A549 (cell line): ENCODE measurements around the gene PATE1. TPM values are rescaled to one million over a fixed set of nuclear protein-coding genes. Genes with fewer than 3 reads are reported as not detected.

ENCODE experiments used
- ATAC-seq, 2 experiments: fragments of 200-7000 bp in 1 of 2; fragments of >200 bp in 1 of 2; cut with Nextera tagmentation in 1 of 2; cut with Tn5 transposase in 1 of 2; 3 replicates each; pipeline versions ENCODE4 v1.8.0 to v1.9.1; 2018 to 2020; ENCODE audit warnings: mild to moderate bottlenecking in 1 of 2, moderate library complexity in 1 of 2
- CTCF ChIA-PET: fragments of 300-600 bp; sonication (Branson Sonifier 250); formaldehyde crosslinking; extraction: SDS; loops from one replicate; lab custom pipeline; 2021; ENCODE audit warnings: antibody characterized with exemption, inconsistent platforms; lab: Yijun Ruan, JAX
- POLR2A ChIA-PET: fragments of 350-600 bp; formaldehyde crosslinking; extraction: SDS; loops from one replicate; lab custom pipeline; 2021; ENCODE audit warnings: antibody characterized with exemption, inconsistent platforms; lab: Yijun Ruan, JAX
- DNase-seq, 2 experiments: peaks; one replicate each; pipeline versions ENCODE4 v3.0.0 to v3.0.0-alpha.2; 2011 to 2016; ENCODE audit warnings: low read depth in 1 of 2, low spot score in 1 of 2
- FAIRE-seq: peaks from 2 replicates; lab custom pipeline; 2011; peaks lifted over from hg19 to GRCh38; lab: Jason Lieb, UNC
- H3K27ac ChIP-seq, 2 experiments: fragments of >200 bp; sonication (Bioruptor Twin); formaldehyde crosslinking; 3 replicates each; pipeline ENCODE4 v1.5.1; 2016 to 2017
- H3K4me1 ChIP-seq: fragments of >200 bp; sonication (Bioruptor Twin); formaldehyde crosslinking; 3 replicates; pipeline ENCODE4 v1.6.1; 2016
- H3K4me2 ChIP-seq: fragments of >200 bp; sonication (Bioruptor Twin); formaldehyde crosslinking; 3 replicates; pipeline ENCODE4 v1.6.1; 2016
- H3K4me3 ChIP-seq: fragments of >200 bp; sonication (Bioruptor Twin); formaldehyde crosslinking; 3 replicates; pipeline ENCODE4 v1.5.1; 2016
- H3K9me3 ChIP-seq: fragments of >200 bp; sonication (Bioruptor Twin); formaldehyde crosslinking; 3 replicates; pipeline ENCODE4 v1.6.1; 2016
- BHLHE40 ChIP-seq: IDR thresholded peaks from 2 replicates; pipeline ENCODE4 v1.6.1; 2012; ENCODE audit warnings: low read depth, low read length, inconsistent platforms
- CBX2 ChIP-seq: fragments of 200-600 bp; sonication (generic); IDR thresholded peaks from 2 replicates; pipeline ENCODE4 v1.6.1; 2016; ENCODE audit warnings: low read depth, mild to moderate bottlenecking, borderline replicate concordance
- E2F6 ChIP-seq: IDR thresholded peaks from 2 replicates; pipeline ENCODE4 v1.6.1; 2012; ENCODE audit warnings: low read depth, borderline replicate concordance
- EHF ChIP-seq: fragments of 250-450 bp; sonication (Bioruptor Pico); IDR thresholded peaks from 2 replicates; pipeline ENCODE4 v1.5.0; 2020; ENCODE audit warnings: mild to moderate bottlenecking
- EP300 ChIP-seq, 2 experiments: fragments of >200 bp; sonication (Bioruptor Twin); formaldehyde crosslinking; IDR thresholded peaks; 2 replicates in 1 of 2; 3 replicates in 1 of 2; pipeline ENCODE4 v1.6.1; 2016 to 2017
- GATA3 ChIP-seq: IDR thresholded peaks from 2 replicates; pipeline ENCODE4 v1.6.1; 2012; ENCODE audit warnings: borderline replicate concordance
- HDAC2 ChIP-seq: fragments of 200-600 bp; sonication (generic); IDR thresholded peaks from 2 replicates; pipeline ENCODE4 v1.6.1; 2016
- HEYL ChIP-seq: fragments of 250-450 bp; sonication (Bioruptor Pico); IDR thresholded peaks from 2 replicates; pipeline ENCODE4 v1.8.0; 2021; ENCODE audit warnings: mild to moderate bottlenecking, moderate library complexity
- HMGXB4 ChIP-seq: fragments of 250-450 bp; sonication (Bioruptor Pico); IDR thresholded peaks from 2 replicates; pipeline ENCODE4 v1.5.0; 2021; ENCODE audit warnings: mild to moderate bottlenecking, moderate library complexity, borderline replicate concordance
- HOXB5 ChIP-seq: fragments of 250-450 bp; sonication (Bioruptor Pico); IDR thresholded peaks from 2 replicates; pipeline ENCODE4 v1.5.0; 2020; ENCODE audit warnings: mild to moderate bottlenecking, moderate library complexity
- JUN ChIP-seq, 2 experiments: fragments of >200 bp; sonication (Bioruptor Twin); formaldehyde crosslinking; IDR thresholded peaks; 2 replicates in 1 of 2; 3 replicates in 1 of 2; pipeline ENCODE4 v1.6.1; 2016 to 2017
- KDM1A ChIP-seq: fragments of 200-600 bp; sonication (generic); IDR thresholded peaks from 2 replicates; pipeline ENCODE4 v1.6.1; 2016; ENCODE audit warnings: low read depth, mild to moderate bottlenecking
- MYC ChIP-seq: IDR thresholded peaks from 2 replicates; pipeline ENCODE4 v1.6.1; 2012; ENCODE audit warnings: mild to moderate bottlenecking, inconsistent platforms, low read length, improper control_type of control experiment, borderline replicate concordance
- NFE2L2 ChIP-seq: fragments of 150-350 bp; conservative IDR thresholded peaks from 2 replicates; pipeline ENCODE4 v1.6.1; 2014; ENCODE audit warnings: low read length
- NPAS2 ChIP-seq: fragments of 250-450 bp; sonication (Bioruptor Pico); IDR thresholded peaks from 2 replicates; pipeline ENCODE4 v1.8.0; 2022; ENCODE audit warnings: mild to moderate bottlenecking, moderate library complexity, borderline replicate concordance
- PHF8 ChIP-seq: fragments of 200-600 bp; sonication (generic); IDR thresholded peaks from 2 replicates; pipeline ENCODE4 v1.6.1; 2016; ENCODE audit warnings: low read depth, mild to moderate bottlenecking, antibody characterized with exemption, moderate library complexity, borderline replicate concordance
- POLR2AphosphoS2 ChIP-seq: conservative IDR thresholded peaks from 2 replicates; pipeline ENCODE4 v1.6.1; 2012; ENCODE audit warnings: low read length, improper control_type of control experiment, inconsistent platforms
- RCOR1 ChIP-seq: fragments of 150-350 bp; IDR thresholded peaks from 2 replicates; pipeline ENCODE4 v1.6.1; 2014; ENCODE audit warnings: antibody characterized with exemption, low read length, low read depth
- REST ChIP-seq: fragments of 200-600 bp; sonication (generic); IDR thresholded peaks from 2 replicates; pipeline ENCODE4 v1.6.1; 2016; ENCODE audit warnings: antibody characterized with exemption, mild to moderate bottlenecking, moderate library complexity
- RFX5 ChIP-seq: fragments of 450-650 bp; IDR thresholded peaks from 2 replicates; pipeline ENCODE4 v1.7.1; 2014; ENCODE audit warnings: antibody characterized with exemption, mild to moderate bottlenecking, moderate library complexity
- TP53 ChIP-seq: fragments of 250-450 bp; sonication (Bioruptor Pico); IDR thresholded peaks from 2 replicates; pipeline ENCODE4 v1.5.0; 2021; ENCODE audit warnings: mild to moderate bottlenecking, moderate library complexity
- ZC3H11A ChIP-seq: fragments of 450-650 bp; IDR thresholded peaks from 2 replicates; pipeline ENCODE4 v1.6.1; 2014; ENCODE audit warnings: antibody characterized with exemption, mild to moderate bottlenecking
- ZSCAN20 ChIP-seq: fragments of 250-450 bp; sonication (Bioruptor Pico); IDR thresholded peaks from 2 replicates; pipeline ENCODE4 v1.8.0; 2022; ENCODE audit warnings: mild to moderate bottlenecking, moderate library complexity
- WGBS: methylation state at CpG from one replicate; pipeline ENCODE4 v1.1.6; 2017; ENCODE audit errors: missing lambda C conversion rate; 5-methylcytosine and 5-hydroxymethylcytosine counted together
- polyA plus RNA-seq, 4 experiments: library from polyadenylated mRNA; depleted of rRNA in 3 of 4; stranded (reverse); fragments of >200 nt; fragmentation: RNase III in 1 of 4; extraction: RNeasy Plus Mini Kit Qiagen cat#74134 plus additional on column Dnase treatment in 1 of 4; gene quantifications; 2 replicates in 3 of 4; 3 replicates in 1 of 4; pipeline ENCODE4 v1.2.3, GENCODE V29; 2011 to 2017

The PATE1 gene
- polyA plus RNA-seq, 2 of the 4 experiments (the other 2 are of a cell fraction): not detected

GRCh38 chr11:125778728-125779127, 32.6 kb downstream of the PATE1 start, which contains the start of gene PATE2 (continued):
- TF ChIP-seq REST (no peak), HMGXB4 (CRISPR knock-in tag) (no peak), POLR2AphosphoS2 (no peak), HOXB5 (CRISPR knock-in tag) (no peak), NPAS2 (no peak), ZSCAN20 (no peak), HDAC2 (no peak)
- TF ChIP-seq, all 56 proteins: peak for 0

- Histone ChIP-seq H3K4me1 (no peaks in the 10 kb centered on the region), H3K27ac (no peak overlapping the region), H3K4me2 (no peak overlapping the region), H3K9me3 (no peaks in the 10 kb centered on the region), H3K4me3 (no peak overlapping the region)
- no peak for ATAC-seq
- POLR2A ChIA-PET: no interaction called here
- TF ChIP-seq HEYL (CRISPR knock-in tag): no peak
- TF ChIP-seq HMGXB4 (CRISPR knock-in tag): no peak
- no peak for TF ChIP-seq E2F6
- TF ChIP-seq ZSCAN20: no peak
- no peak for TF ChIP-seq NFE2L2
- no peak for TF ChIP-seq EP300 (IDR thresholded peaks at IDR 0.05)
- TF ChIP-seq JUN (IDR thresholded peaks at IDR 0.05): no peak
- no peak for TF ChIP-seq POLR2AphosphoS2
- TF ChIP-seq TP53 (CRISPR knock-in tag): no peak
- TF ChIP-seq ZC3H11A: no peak
- TF ChIP-seq PHF8: no peak
- no peak for TF ChIP-seq GATA3
- TF ChIP-seq RFX5: no peak
- no peak for TF ChIP-seq RCOR1
- TF ChIP-seq KDM1A: no peak
- TF ChIP-seq EHF (CRISPR knock-in tag): no peak
- TF ChIP-seq BHLHE40: no peak
- TF ChIP-seq NPAS2: no peak
- TF ChIP-seq CBX2: no peak
- no peak for TF ChIP-seq MYC
- FAIRE-seq: no peak
- no peak for DNase-seq
- 1% methylated on average over 2 of the region's 2 CpGs for WGBS
- CTCF ChIA-PET: no interaction called here
These were observed 38.6 kb downstream of the PATE1 start for GRCh38 chr11:125784678-125785077.
